Measurements from ENCODE around the gene ABHD14A. TPM values are rescaled to one million over a fixed set of nuclear protein-coding genes. Genes with fewer than 3 reads are reported as not detected.

The ABHD14A gene
- total and polyA plus RNA-seq, 2 of the 13 experiments (the other 11 are each of a cell fraction or from before 2014, with no cell fraction given), result 29.5 to 46.9 TPM

- TF ChIP-seq PBX3 (CRISPR knock-in tag; IDR thresholded peaks at IDR 0.05; ENCODE audit: borderline replicate concordance) (no peak), KIAA2018 (CRISPR knock-in tag; IDR thresholded peaks at IDR 0.05; ENCODE audit: borderline replicate concordance) (no peak), CC2D1A (CRISPR knock-in tag; IDR thresholded peaks at IDR 0.05) (no peak)
Measured at GRCh38 chr3:51942603-51943450, 32.0 kb upstream of the ABHD14A start (continued).

All from HepG2 (cell line).